GM21825 (cell line): ENCODE measurements around the gene PRELID1.

Experiments used
- ATAC-seq: cut with Tn5 transposase; IDR thresholded peaks from one replicate; pipeline ENCODE4 v1.9.1; 2021; ENCODE audit warnings: mild to moderate bottlenecking, moderate library complexity; ENCODE audit not compliant: unreplicated experiment

The PRELID1 gene

GRCh38 chr5:177312649-177313181 is 9.1 kb downstream of the PRELID1 start:
- peak; percentile 26 for ATAC-seq

- ATAC-seq: no peak
Measured at GRCh38 chr5:177313561-177314259, 10.1 kb downstream of the PRELID1 start.

GRCh38 chr5:177314376-177315342 is 11.1 kb downstream of the PRELID1 start:
- no peak for ATAC-seq

GRCh38 chr5:177315411-177315810 is 11.8 kb downstream of the PRELID1 start:
- no peak for ATAC-seq

GRCh38 chr5:177316005-177316404 is 12.4 kb downstream of the PRELID1 start:
- no peak for ATAC-seq

- no peak for ATAC-seq
Measured at GRCh38 chr5:177317959-177318377, 14.4 kb downstream of the PRELID1 start.

- no peak for ATAC-seq
Measured at GRCh38 chr5:177319913-177320588, 16.5 kb downstream of the PRELID1 start.

- no peak for ATAC-seq
Measured at GRCh38 chr5:177320879-177321278, 17.3 kb downstream of the PRELID1 start.

GRCh38 chr5:177325868-177326381 is 22.3 kb downstream of the PRELID1 start:
- ATAC-seq: no peak

GRCh38 chr5:177327539-177328522 is 24.2 kb downstream of the PRELID1 start:
- ATAC-seq: no peak

GRCh38 chr5:177328545-177329231 is 25.1 kb downstream of the PRELID1 start:
- ATAC-seq: no peak

GRCh38 chr5:177329883-177330282 is 26.3 kb downstream of the PRELID1 start:
- no peak for ATAC-seq

GRCh38 chr5:177330991-177331842 is 27.6 kb downstream of the PRELID1 start:
- ATAC-seq: no peak

GRCh38 chr5:177332031-177332895 is 28.7 kb downstream of the PRELID1 start:
- ATAC-seq: no peak

GRCh38 chr5:177332896-177333260 is 29.3 kb downstream of the PRELID1 start:
- no peak for ATAC-seq

- ATAC-seq: no peak
Measured at GRCh38 chr5:177333420-177334154, 30.0 kb downstream of the PRELID1 start.

GRCh38 chr5:177334155-177334551 is 30.6 kb downstream of the PRELID1 start:
- ATAC-seq: no peak
